B cell (primary cell): ENCODE results near the gene SH3YL1.

ENCODE experiments used
- CTCF ChIP-seq: fragments of 200-600 bp; IDR thresholded peaks from one replicate; pipeline ENCODE4 v1.8.0; 2022; ENCODE audit warnings: antibody characterized with exemption, mild to moderate bottlenecking
- EZH2 ChIP-seq: IDR thresholded peaks from 2 replicates; pipeline ENCODE4 v1.6.1; 2012; ENCODE audit warnings: borderline replicate concordance, low read depth, mild to moderate bottlenecking, moderate library complexity, low read length; ENCODE audit not compliant: insufficient read depth, poor library complexity, severe bottlenecking

- no peak for TF ChIP-seq CTCF
- TF ChIP-seq EZH2, result no peak
Observed at GRCh38 chr2:288758-289361, 25.0 kb upstream of the SH3YL1 start.
